ENCODE measurements around the gene FKBP5.

- TF ChIP-seq CTCF (IDR thresholded peaks at IDR 0.05) (no peak), POLR2A (IDR thresholded peaks at IDR 0.05) (no peak)
Observed at GRCh38 chr6:35592178-35592577, 96.5 kb downstream of the FKBP5 start.
